DOHH2 (cell line): ENCODE results near the gene UBE2I.

Experiments used
- H3F3A ChIP-seq: fragments of 200-600 bp; sonication (generic), shearing (Covaris generic); 2 replicates; pipeline ENCODE4 v1.6.0; 2016; ENCODE audit warnings: antibody characterized with exemption, mild to moderate bottlenecking; ENCODE audit not compliant: control insufficient read depth, insufficient read depth
- H3K27ac ChIP-seq: fragments of 200-600 bp; sonication (generic); 2 replicates; pipeline ENCODE4 v1.5.1; 2014; ENCODE audit warnings: low read depth, mild to moderate bottlenecking, low read length, moderate library complexity
- H3K27me3 ChIP-seq: fragments of 200-600 bp; sonication (generic); 2 replicates; pipeline ENCODE4 v1.6.1; 2014; ENCODE audit warnings: mild to moderate bottlenecking, low read length, mixed read lengths; ENCODE audit not compliant: control insufficient read depth
- H3K36me3 ChIP-seq: fragments of 200-600 bp; sonication (generic); 2 replicates; pipeline ENCODE4 v1.6.1; 2014; ENCODE audit warnings: mild to moderate bottlenecking, low read length, moderate library complexity, mixed read lengths; ENCODE audit not compliant: control insufficient read depth
- H3K4me1 ChIP-seq: fragments of 200-600 bp; sonication (generic); 2 replicates; pipeline ENCODE4 v1.6.1; 2014; ENCODE audit warnings: mild to moderate bottlenecking, low read length, mixed read lengths; ENCODE audit not compliant: control insufficient read depth
- H3K4me2 ChIP-seq: fragments of 200-600 bp; sonication (generic); 2 replicates; pipeline ENCODE4 v1.6.0; 2014; ENCODE audit warnings: mild to moderate bottlenecking, low read length, moderate library complexity
- H3K4me3 ChIP-seq: fragments of 200-600 bp; sonication (generic); 2 replicates; pipeline ENCODE4 v1.5.1; 2014; ENCODE audit warnings: mild to moderate bottlenecking, low read length, mixed read lengths
- H3K79me2 ChIP-seq: fragments of 200-600 bp; sonication (generic); 2 replicates; pipeline ENCODE4 v1.6.1; 2014; ENCODE audit warnings: mild to moderate bottlenecking, low read length, mixed read lengths; ENCODE audit not compliant: control insufficient read depth
- H3K9me2 ChIP-seq: fragments of 200-600 bp; sonication (generic); replicated peaks from 2 replicates; pipeline ENCODE4 v1.6.1; 2014; ENCODE audit warnings: mild to moderate bottlenecking, low read length, mixed read lengths; ENCODE audit not compliant: control insufficient read depth
- H3K9me3 ChIP-seq: fragments of 200-600 bp; sonication (generic); 2 replicates; pipeline ENCODE4 v1.6.1; 2014; ENCODE audit warnings: antibody characterized with exemption, low read length, mixed read lengths; ENCODE audit not compliant: control insufficient read depth, insufficient read depth
- H4K20me1 ChIP-seq: fragments of 200-600 bp; sonication (generic); 2 replicates; pipeline ENCODE4 v1.6.0; 2014; ENCODE audit warnings: low read depth, mild to moderate bottlenecking, antibody characterized with exemption, low read length, moderate library complexity; ENCODE audit not compliant: control insufficient read depth, insufficient read depth
- EZH2phosphoT487 ChIP-seq: fragments of 200-600 bp; sonication (generic); IDR thresholded peaks from 2 replicates; pipeline ENCODE4 v1.6.1; 2017; ENCODE audit warnings: borderline replicate concordance, mild to moderate bottlenecking, antibody characterized with exemption, low read length, moderate library complexity, mixed read lengths
- TF ChIP-seq, protein P1 (sequence below): fragments of 200-600 bp; sonication (generic); IDR thresholded peaks from one replicate; pipeline ENCODE4 v1.5.1; 2014; ENCODE audit warnings: antibody characterized with exemption, mild to moderate bottlenecking, low read depth, low read length; ENCODE audit not compliant: poor library complexity, severe bottlenecking

The UBE2I gene

DNA sequence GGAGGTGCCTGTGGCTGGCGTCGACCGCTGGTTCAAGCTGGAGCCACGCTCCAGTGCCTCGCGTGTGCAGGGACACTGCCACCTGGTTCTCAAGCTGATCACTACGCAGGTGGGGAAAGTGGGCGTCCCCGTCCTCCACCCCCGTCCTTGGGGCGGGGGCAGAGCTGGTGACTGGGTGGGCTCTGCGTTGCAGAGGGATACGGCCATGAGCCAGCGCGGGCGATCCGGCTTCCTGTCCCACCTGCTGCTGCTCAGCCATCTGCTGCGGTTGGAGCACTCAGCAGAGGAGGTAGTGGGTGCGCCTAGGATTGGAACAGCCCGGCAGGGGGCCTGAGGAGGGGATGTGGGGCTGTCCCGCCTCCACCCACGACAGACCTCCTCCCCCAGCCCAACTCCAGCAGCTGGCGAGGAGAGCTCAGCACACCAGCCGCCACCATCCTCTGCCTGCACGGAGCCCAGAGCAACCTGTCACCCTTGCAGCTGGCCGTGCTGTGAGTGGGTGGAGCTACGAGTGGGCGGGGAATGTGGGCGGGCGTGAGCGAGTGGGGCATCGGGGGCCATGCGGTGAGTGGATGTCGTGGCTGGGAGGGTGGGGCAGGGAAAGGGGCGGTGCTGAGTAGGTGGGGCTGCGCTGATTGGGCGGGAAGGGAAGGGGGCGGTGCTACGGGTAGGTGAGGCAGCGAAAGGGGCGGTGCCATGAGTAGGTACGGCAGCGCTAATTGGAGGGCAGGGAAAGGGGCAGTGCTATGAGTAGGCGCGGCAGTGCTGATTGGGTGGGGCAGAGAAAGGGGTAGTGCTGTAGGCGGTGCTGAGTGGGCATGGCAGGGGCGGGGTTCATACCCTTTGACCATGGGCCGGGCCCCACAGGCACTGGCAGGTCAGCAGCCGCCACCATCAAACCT is 33.3 kb downstream of the UBE2I start:
- Histone ChIP-seq H3K36me3 (no peaks in the 10 kb centered on the region), H3K79me2 (no peaks in the 10 kb centered on the region), H3K27me3 (no peaks in the 10 kb centered on the region), H3K9me3 (peaks cover 6% of the 10 kb centered on the region; the same call in 1 of the 2 replicates), H3F3A (no peaks in the 10 kb centered on the region), H3K27ac (peak overlapping the region; percentile 23), H3K4me2 (peak overlapping the region; percentile 79), H4K20me1 (peaks cover 6% of the 10 kb centered on the region; the same call in 1 of the 2 replicates), H3K9me2 (no peaks in the 10 kb centered on the region), H3K4me1 (peaks cover 23% of the 10 kb centered on the region), H3K4me3 (peak overlapping the region; percentile 69)
- TF ChIP-seq EZH2phosphoT487 = no peak
- TF ChIP-seq, protein P1, sequence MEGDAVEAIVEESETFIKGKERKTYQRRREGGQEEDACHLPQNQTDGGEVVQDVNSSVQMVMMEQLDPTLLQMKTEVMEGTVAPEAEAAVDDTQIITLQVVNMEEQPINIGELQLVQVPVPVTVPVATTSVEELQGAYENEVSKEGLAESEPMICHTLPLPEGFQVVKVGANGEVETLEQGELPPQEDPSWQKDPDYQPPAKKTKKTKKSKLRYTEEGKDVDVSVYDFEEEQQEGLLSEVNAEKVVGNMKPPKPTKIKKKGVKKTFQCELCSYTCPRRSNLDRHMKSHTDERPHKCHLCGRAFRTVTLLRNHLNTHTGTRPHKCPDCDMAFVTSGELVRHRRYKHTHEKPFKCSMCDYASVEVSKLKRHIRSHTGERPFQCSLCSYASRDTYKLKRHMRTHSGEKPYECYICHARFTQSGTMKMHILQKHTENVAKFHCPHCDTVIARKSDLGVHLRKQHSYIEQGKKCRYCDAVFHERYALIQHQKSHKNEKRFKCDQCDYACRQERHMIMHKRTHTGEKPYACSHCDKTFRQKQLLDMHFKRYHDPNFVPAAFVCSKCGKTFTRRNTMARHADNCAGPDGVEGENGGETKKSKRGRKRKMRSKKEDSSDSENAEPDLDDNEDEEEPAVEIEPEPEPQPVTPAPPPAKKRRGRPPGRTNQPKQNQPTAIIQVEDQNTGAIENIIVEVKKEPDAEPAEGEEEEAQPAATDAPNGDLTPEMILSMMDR = peak; percentile 21

DNA sequence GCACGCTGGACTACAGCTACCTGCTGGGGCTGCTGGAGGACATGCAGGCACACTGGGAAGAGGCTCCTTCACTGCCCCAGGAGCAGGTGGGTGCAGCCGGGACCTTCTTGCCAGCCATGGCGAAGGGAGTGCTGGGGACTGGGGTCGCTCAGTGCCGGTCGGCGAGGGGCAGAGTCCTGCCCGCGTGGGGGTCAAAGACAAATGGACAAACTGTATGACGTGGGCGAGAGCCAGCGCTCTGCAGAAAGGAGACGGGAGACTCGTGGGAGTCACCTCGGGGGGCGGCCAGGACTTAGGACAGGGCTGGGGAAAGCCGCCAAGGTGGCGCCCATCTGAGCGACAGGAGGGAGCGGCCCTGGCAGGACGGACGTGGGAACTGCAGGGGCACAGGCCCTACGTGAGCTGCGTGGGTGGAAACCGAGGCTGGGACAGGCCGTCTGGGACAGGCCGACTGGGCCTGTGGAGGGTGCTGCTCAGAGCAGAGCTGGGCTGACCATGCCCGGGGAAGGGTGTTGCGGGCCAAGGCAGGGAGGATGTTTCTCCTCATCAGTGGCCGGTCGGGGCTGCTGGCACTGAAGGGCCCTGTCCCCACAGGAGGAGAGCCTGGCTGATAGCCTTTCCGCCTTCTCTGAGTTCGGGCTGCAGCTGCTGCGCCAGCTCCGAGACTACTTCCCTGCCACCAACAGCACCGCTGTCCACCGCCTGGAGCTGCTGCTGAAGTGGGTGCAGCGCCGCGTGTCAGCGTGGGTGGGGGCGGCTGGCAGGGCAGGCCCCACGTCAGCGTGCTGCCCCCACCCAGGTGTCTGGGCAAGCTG is 34.2 kb downstream of the UBE2I start:
- TF ChIP-seq, protein P1 = no peak
- no peak for TF ChIP-seq EZH2phosphoT487
- Histone ChIP-seq H3K27me3 (no peaks in the 10 kb centered on the region), H3F3A (no peaks in the 10 kb centered on the region), H3K4me1 (peaks cover 23% of the 10 kb centered on the region), H3K79me2 (no peaks in the 10 kb centered on the region), H4K20me1 (peaks cover 4% of the 10 kb centered on the region; the same call in 1 of the 2 replicates), H3K36me3 (peaks cover 2% of the 10 kb centered on the region; the same call in 1 of the 2 replicates), H3K4me3 (peak overlapping the region; percentile 56), H3K9me2 (no peaks in the 10 kb centered on the region), H3K4me2 (peak overlapping the region; percentile 79), H3K27ac (no peak overlapping the region), H3K9me3 (peaks cover 6% of the 10 kb centered on the region; the same call in 1 of the 2 replicates)

DNA sequence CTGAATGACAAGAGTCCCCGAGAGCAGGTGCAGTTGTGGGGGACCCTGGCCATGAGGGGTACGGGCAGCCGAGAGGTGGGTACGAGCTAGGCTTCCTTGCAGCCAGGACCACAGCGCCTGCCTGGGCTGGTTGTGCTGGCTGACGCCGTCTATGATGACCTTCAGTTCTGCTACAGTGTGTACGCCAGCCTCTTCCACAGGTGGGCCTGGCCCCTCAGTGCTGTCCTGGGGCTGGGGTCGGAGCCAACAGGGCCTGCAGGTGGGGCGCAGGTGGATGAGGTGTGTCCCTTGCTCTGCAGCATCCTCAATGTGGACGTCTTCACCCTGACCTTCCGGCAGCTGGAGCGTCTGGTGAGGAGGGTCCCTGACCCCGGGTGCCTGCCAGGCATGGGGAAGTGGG is 35.1 kb downstream of the UBE2I start:
- Histone ChIP-seq H3F3A (no peaks in the 10 kb centered on the region), H3K36me3 (peaks cover 10% of the 10 kb centered on the region; the same call in 1 of the 2 replicates), H3K27me3 (no peaks in the 10 kb centered on the region), H3K27ac (no peak overlapping the region), H4K20me1 (peaks cover 4% of the 10 kb centered on the region; the same call in 1 of the 2 replicates), H3K4me1 (peaks cover 23% of the 10 kb centered on the region), H3K9me2 (no peaks in the 10 kb centered on the region), H3K4me2 (no peak overlapping the region), H3K9me3 (peaks cover 6% of the 10 kb centered on the region; the same call in 1 of the 2 replicates), H3K79me2 (no peaks in the 10 kb centered on the region), H3K4me3 (no peak overlapping the region)
- TF ChIP-seq, protein P1 = no peak
- no peak for TF ChIP-seq EZH2phosphoT487
